ENCODE measurements around the gene KRT26.

KRT26 gene

DNA sequence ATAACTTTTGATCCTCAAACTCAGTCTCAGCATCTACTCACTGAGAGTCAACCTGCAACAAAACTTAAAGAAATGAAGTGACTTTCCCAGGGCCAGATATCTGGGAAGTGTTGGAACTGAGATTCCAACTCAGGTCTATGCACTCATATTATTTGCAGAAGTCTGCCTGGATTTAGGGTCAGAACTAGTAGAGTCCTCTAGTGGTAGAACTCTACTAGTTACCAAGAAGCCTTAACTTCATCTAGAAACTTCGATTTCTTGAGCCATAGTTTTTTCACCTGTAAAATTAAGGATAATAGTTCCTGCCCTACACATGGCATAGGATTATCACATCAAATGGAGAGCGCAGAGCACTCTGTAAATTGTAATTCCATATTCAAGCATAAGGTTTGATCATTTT lies 45.1 kb downstream of the KRT26 start:
- DNase-seq: peak in 1 of 3 experiments; percentile 16

DNA sequence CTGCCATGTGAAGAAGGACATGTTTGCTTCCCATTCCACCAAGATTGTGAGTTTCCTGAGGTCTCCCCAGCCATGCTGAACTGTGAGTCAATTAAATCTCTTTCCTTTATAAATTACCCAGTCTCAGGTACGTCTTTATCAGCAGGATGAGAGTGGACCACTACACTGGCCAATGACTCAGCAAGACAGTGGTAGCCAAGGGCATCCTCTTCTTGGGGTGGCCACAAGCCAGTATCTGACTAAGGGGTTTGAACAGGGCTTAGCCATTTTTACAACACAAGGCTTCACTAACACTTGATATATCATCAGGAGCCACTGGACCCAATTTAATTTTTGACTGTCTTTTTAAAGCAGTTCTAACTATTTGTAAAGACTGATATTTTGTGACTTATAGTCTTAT lies 47.3 kb downstream of the KRT26 start:
- no peak for DNase-seq

GRCh38 chr17:40722241-40722640 lies 49.8 kb downstream of the KRT26 start:
- DNase-seq: no peak

DNA sequence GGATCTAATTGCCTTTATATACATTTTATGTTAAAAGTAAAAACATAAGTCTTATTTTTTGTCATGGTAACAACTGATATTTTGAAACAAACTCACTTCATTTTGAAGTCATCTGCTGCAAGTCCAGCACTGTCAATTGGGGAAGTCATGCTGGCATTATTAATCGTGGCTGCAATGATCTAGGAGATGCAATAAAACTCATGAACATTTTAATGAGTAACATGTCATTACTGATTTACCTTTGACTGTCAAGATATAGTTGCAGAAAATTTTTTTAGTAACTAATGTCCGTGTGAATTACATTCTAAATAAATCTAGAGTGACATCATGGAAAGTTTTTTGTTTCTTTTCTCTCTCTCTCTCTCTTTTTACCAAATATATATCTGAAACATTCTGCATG lies 51.1 kb downstream of the KRT26 start:
- no peak for DNase-seq

DNA sequence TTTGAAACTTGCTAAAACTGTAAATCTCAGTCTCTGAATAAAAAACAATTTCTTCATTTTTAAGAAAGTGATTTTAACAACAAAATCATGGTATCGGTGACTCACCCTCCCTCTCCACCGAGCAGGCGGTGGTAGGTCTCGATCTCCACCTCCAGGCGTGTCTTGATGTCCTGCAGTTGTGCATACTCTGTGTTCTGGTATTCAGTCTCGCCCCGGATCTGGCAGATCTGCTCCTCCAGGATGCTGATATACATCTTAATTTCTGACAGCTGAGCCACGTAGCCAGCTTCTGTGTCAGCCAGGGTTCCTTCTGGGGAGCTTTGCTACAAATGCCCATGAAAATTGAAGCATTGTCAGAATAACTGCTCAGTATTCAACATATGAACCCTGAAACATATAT lies 53.1 kb downstream of the KRT26 start:
- DNase-seq: no peak

GRCh38 chr17:40717776-40718175 lies 54.2 kb downstream of the KRT26 start:
- DNase-seq: no peak
